ENCODE measurements around the gene NPHS1. TPM values are rescaled to one million over a fixed set of nuclear protein-coding genes. Genes with fewer than 3 reads are reported as not detected.

NPHS1 gene
- total RNA-seq, 4 donors from 2014 or later = not detected

- no peak overlapping the region for H3K27ac ChIP-seq
- H3K4me3 ChIP-seq = no peak overlapping the region
- no peaks in the 10 kb centered on the region for H3K36me3 ChIP-seq
- TF ChIP-seq, protein P1, sequence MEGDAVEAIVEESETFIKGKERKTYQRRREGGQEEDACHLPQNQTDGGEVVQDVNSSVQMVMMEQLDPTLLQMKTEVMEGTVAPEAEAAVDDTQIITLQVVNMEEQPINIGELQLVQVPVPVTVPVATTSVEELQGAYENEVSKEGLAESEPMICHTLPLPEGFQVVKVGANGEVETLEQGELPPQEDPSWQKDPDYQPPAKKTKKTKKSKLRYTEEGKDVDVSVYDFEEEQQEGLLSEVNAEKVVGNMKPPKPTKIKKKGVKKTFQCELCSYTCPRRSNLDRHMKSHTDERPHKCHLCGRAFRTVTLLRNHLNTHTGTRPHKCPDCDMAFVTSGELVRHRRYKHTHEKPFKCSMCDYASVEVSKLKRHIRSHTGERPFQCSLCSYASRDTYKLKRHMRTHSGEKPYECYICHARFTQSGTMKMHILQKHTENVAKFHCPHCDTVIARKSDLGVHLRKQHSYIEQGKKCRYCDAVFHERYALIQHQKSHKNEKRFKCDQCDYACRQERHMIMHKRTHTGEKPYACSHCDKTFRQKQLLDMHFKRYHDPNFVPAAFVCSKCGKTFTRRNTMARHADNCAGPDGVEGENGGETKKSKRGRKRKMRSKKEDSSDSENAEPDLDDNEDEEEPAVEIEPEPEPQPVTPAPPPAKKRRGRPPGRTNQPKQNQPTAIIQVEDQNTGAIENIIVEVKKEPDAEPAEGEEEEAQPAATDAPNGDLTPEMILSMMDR (IDR thresholded peaks at IDR 0.05) = no peak
- no peak for TF ChIP-seq POLR2A (IDR thresholded peaks at IDR 0.05)
- peaks cover 0 to 82% (median 0%) of the 10 kb centered on the region in 4 donors for H3K27me3 ChIP-seq
- 58% methylated on average over 4 of the region's 4 CpGs for WGBS, 2 donors
- H3K4me1 ChIP-seq = no peaks in the 10 kb centered on the region
- intact Hi-C loops (cut with DNase I) = no loop called here
- DNase-seq = no peak
- H3K9me3 ChIP-seq = no peaks in the 10 kb centered on the region
These were observed 20.2 kb downstream of the NPHS1 start for GRCh38 chr19:35832054-35832453.

DNA sequence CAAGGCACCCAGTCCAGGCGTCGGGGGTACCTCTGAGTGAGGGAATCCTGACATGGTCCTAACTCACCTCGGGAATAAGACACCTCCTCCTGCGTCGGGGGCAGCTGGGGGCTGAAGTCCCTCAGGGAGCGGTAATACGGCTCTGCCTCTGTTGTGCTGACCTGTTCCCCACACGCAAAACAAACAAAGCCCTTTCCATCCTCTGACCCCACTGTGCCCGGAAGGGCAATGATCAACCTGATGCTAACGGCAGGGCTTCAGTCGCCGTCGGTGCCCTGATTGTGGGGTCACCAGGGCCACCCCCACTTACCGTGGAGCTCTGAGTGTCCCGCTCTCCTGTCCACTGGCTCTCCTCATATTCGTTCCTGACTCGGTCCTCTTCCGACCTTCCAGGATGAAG lies 21.3 kb downstream of the NPHS1 start:
- Histone ChIP-seq H3K9me3 (no peaks in the 10 kb centered on the region), H3K27ac (no peak overlapping the region), H3K4me1 (no peaks in the 10 kb centered on the region), H3K36me3 (no peaks in the 10 kb centered on the region), H3K27me3 (peaks cover 0 to 86% (median 0%) of the 10 kb centered on the region in 4 donors), H3K4me3 (no peak overlapping the region)
- intact Hi-C loops (cut with DNase I) = no loop called here
- TF ChIP-seq, protein P1 (IDR thresholded peaks at IDR 0.05) = no peak
- no peak for TF ChIP-seq POLR2A (IDR thresholded peaks at IDR 0.05)
- WGBS, 2 donors = 60 to 74% methylated on average over 10 to 18 of the region's 18 CpGs
- no peak for DNase-seq

GRCh38 chr19:35828692-35829301 lies 23.5 kb downstream of the NPHS1 start:
- no peak overlapping the region for H3K4me3 ChIP-seq
- H3K36me3 ChIP-seq = no peaks in the 10 kb centered on the region
- 15 to 16% methylated on average over 8 to 10 of the region's 12 CpGs for WGBS, 2 donors
- intact Hi-C loops (cut with DNase I) = no loop called here
- TF ChIP-seq, protein P1 (IDR thresholded peaks at IDR 0.05) = no peak
- no peak for TF ChIP-seq POLR2A (IDR thresholded peaks at IDR 0.05)
- no peak overlapping the region for H3K27ac ChIP-seq
- H3K4me1 ChIP-seq = no peaks in the 10 kb centered on the region
- no peaks in the 10 kb centered on the region for H3K9me3 ChIP-seq
- DNase-seq = no peak
- peaks cover 0 to 78% (median 0%) of the 10 kb centered on the region in 4 donors for H3K27me3 ChIP-seq

DNA sequence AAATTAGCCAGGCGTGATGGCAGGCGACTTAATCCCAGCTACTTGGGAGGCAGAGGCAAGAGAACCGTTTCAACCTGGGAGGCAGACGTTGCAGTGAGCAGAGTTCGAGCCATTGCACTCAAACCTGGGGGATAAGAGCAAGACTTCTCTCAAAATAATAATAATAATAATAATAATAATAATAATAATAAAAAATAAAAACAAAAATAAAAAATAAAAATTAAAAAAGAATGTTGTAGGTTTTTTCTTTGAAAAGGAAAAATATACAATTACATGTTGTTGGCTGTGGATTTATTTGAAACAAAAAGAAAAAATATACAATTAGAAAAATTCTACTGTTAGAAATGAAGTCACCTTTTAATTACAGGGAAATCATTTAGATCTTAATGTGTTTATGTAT lies 28.2 kb downstream of the NPHS1 start:
- Histone ChIP-seq H3K9me3 (no peaks in the 10 kb centered on the region), H3K36me3 (no peaks in the 10 kb centered on the region), H3K4me1 (no peaks in the 10 kb centered on the region), H3K27me3 (peaks cover 0 to 53% (median 0%) of the 10 kb centered on the region in 4 donors), H3K4me3 (no peak overlapping the region), H3K27ac (no peak overlapping the region)
- no peak for TF ChIP-seq POLR2A (IDR thresholded peaks at IDR 0.05)
- TF ChIP-seq, protein P1 (IDR thresholded peaks at IDR 0.05) = no peak
- DNase-seq = no peak
- WGBS, 2 donors = 69 to 93% methylated on average over 2 to 5 of the region's 5 CpGs
- intact Hi-C loops (cut with DNase I) = no loop called here

DNA sequence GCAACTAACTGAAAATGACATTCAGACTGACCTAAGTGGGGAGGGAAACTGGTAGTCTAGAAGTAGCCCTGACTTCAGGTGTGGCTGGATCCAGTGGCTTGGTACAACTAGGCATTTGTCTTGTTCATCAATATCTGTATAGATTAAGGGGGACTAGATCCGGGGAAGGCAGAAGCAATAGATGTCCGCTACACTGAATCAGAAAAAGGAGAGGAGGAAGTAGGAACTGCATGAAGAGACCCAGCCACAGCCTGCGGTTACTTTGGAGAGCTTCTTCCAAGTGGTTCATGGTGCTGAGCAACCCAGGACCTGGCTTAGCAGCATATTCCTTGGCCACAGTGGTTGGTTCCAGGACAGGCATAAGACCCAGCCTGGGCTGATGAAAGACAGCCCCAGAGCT lies 29.7 kb downstream of the NPHS1 start:
- 63 to 68% methylated on average over 3 of the region's 3 CpGs for WGBS, 2 donors
- no peak overlapping the region for H3K4me3 ChIP-seq
- H3K27ac ChIP-seq = no peak overlapping the region
- no peak for TF ChIP-seq POLR2A (IDR thresholded peaks at IDR 0.05)
- TF ChIP-seq, protein P1 (IDR thresholded peaks at IDR 0.05) = no peak
- H3K27me3 ChIP-seq = peaks cover 0 to 55% (median 0%) of the 10 kb centered on the region in 4 donors
- intact Hi-C loops (cut with DNase I) = no loop called here
- H3K36me3 ChIP-seq = no peaks in the 10 kb centered on the region
- no peaks in the 10 kb centered on the region for H3K4me1 ChIP-seq
- H3K9me3 ChIP-seq = no peaks in the 10 kb centered on the region
- no peak for DNase-seq
